Measurements from ENCODE around the gene USP32. TPM values are rescaled to one million over a fixed set of nuclear protein-coding genes. Genes with fewer than 3 reads are reported as not detected.
"Not testable (repeated sequence)": the region's sequence is repeated elsewhere in the genome, so short reads cannot be mapped to it uniquely, and the experiment has no call there.

Gene USP32
- total RNA-seq, 1 donor from 2014 or later, result 40.8 TPM

GRCh38 chr17:60335289-60335688 lies 56.6 kb downstream of the USP32 start:
- Mint-ChIP-seq H3K4me1 (no peaks in the 10 kb centered on the region), H3K36me3 (ENCODE audit: low read depth) (peaks cover 7% of the 10 kb centered on the region), H3K4me3 (no peak overlapping the region), H3K27me3 (ENCODE audit: low read depth) (no peaks in the 10 kb centered on the region), H3K27ac (ENCODE audit: unreplicated experiment) (no peak overlapping the region), H3K9me3 (no peaks in the 10 kb centered on the region)
- TF ChIP-seq CTCF (conservative IDR thresholded peaks at IDR 0.05), result no peak
- DNase-seq (ENCODE audit: low read depth, low spot score), result no peak

DNA sequence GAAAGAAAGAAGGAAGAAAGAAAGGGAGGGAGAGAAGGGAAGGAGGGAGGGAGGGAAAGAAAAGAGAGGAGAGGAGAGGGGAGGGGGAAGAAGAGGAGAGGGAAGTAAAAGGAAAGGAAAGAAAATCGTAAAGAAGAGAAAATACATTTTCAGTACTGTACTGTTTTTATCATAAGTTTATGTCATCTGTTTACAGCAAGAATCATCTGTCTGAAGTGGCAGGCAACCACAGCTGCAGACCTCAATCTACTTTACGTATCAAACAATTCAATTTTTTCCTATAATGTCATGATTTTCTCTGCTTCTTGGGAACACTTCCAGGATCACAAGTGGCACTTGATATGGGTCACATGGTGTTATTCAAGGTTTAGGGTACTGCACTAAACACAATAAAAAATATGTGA lies 58.3 kb downstream of the USP32 start:
- no peak overlapping the region for H3K27ac Mint-ChIP-seq (ENCODE audit: unreplicated experiment)
- no peaks in the 10 kb centered on the region for H3K27me3 Mint-ChIP-seq (ENCODE audit: low read depth)
- DNase-seq (ENCODE audit: low read depth, low spot score), result no peak
- H3K4me3 Mint-ChIP-seq, result no peak overlapping the region
- H3K4me1 Mint-ChIP-seq, result no peaks in the 10 kb centered on the region
- peaks cover 7% of the 10 kb centered on the region for H3K36me3 Mint-ChIP-seq (ENCODE audit: low read depth)
- TF ChIP-seq CTCF (conservative IDR thresholded peaks at IDR 0.05), result no peak
- H3K9me3 Mint-ChIP-seq, result no peaks in the 10 kb centered on the region

DNA sequence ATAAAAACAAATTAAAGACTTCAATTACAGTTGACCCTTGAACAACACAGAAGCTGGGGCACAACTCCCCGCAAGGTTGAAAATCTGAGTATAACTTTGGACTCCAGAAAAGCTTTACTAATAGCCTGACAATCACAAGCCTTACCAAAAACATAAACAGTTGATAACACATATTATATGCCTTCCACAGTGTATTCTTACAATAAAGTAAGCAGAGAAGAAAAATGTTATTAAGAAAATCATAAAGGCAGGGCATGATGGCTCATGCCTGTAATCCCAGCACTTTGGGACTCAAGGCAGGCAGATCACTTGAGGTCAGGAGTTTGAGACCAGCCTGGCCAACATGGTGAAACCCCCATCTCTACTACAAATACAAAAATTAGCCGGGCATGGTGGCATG lies 58.9 kb downstream of the USP32 start:
- not testable (repeated sequence) for H3K27ac Mint-ChIP-seq (ENCODE audit: unreplicated experiment); DNase-seq (ENCODE audit: low read depth, low spot score); H3K27me3 Mint-ChIP-seq (ENCODE audit: low read depth); H3K4me3 Mint-ChIP-seq; H3K4me1 Mint-ChIP-seq; H3K9me3 Mint-ChIP-seq; H3K36me3 Mint-ChIP-seq (ENCODE audit: low read depth)

- Mint-ChIP-seq H3K4me1 (no peaks in the 10 kb centered on the region), H3K27ac (ENCODE audit: unreplicated experiment) (no peak overlapping the region), H3K36me3 (ENCODE audit: low read depth) (peaks cover 3% of the 10 kb centered on the region), H3K4me3 (no peak overlapping the region), H3K27me3 (ENCODE audit: low read depth) (no peaks in the 10 kb centered on the region), H3K9me3 (no peaks in the 10 kb centered on the region)
- no peak for TF ChIP-seq CTCF (conservative IDR thresholded peaks at IDR 0.05)
- no peak for DNase-seq (ENCODE audit: low read depth, low spot score)
Measured at GRCh38 chr17:60332574-60332973, 59.4 kb downstream of the USP32 start.

DNA sequence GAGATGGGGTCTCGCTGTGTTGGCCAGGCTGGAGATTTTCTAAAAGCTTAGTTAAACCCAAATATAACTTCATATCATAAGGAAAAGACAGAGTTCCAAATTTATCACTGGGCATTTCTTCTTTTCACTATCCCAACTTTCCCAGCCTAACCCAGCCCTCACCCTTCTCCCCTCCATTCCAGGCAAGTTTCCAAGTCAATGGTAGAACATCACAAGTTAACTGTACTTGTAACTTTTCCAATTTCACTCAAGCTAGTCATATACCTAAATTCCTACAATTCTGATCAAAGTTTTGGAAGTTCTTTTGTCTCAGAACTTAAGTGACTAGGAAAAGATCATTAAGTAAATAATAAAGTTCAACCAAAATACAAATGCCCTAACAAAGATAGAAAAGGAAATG lies 61.2 kb downstream of the USP32 start:
- TF ChIP-seq CTCF (conservative IDR thresholded peaks at IDR 0.05), result no peak
- Mint-ChIP-seq H3K27ac (ENCODE audit: unreplicated experiment) (no peak overlapping the region), H3K27me3 (ENCODE audit: low read depth) (no peaks in the 10 kb centered on the region), H3K4me3 (no peak overlapping the region), H3K36me3 (ENCODE audit: low read depth) (peaks cover 3% of the 10 kb centered on the region), H3K4me1 (peaks cover 7% of the 10 kb centered on the region), H3K9me3 (no peaks in the 10 kb centered on the region)
- no peak for DNase-seq (ENCODE audit: low read depth, low spot score)

DNA sequence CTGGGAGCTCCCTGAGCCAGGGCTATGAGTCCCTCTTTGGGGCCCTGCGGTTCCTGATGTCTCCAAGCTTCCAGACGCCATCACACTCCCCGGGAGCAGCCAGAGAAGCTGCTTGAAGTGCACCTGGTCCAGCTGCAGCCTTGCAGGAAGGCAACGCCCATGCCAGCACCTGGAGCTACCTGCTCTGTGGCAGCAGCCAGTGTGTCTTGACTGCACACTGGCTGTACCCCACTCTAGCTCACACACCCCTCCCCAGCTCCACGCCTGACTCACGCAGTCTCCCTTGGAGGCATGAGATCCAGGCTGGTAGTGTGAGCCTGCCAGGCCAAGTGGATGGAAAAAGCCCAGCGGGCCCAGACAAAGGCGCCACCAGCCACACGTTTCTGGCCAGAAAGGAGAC lies 63.3 kb downstream of the USP32 start:
- H3K4me3 Mint-ChIP-seq, result no peak overlapping the region
- peaks cover 7% of the 10 kb centered on the region for H3K4me1 Mint-ChIP-seq
- H3K9me3 Mint-ChIP-seq, result no peaks in the 10 kb centered on the region
- H3K36me3 Mint-ChIP-seq (ENCODE audit: low read depth), result peaks cover 3% of the 10 kb centered on the region
- H3K27ac Mint-ChIP-seq (ENCODE audit: unreplicated experiment), result no peak overlapping the region
- no peak for DNase-seq (ENCODE audit: low read depth, low spot score)
- no peak for TF ChIP-seq CTCF (conservative IDR thresholded peaks at IDR 0.05)
- no peaks in the 10 kb centered on the region for H3K27me3 Mint-ChIP-seq (ENCODE audit: low read depth)
